C4-2B (cell line): ENCODE data around the gene SPNS1.
"Not testable (repeated sequence)": the region's sequence is repeated elsewhere in the genome, so short reads cannot be mapped to it uniquely, and the experiment has no call there.

Experiments used
- H3K27ac ChIP-seq: fragments of 450-650 bp; 2 replicates; pipeline ENCODE4 v1.5.1; 2017
- ZFX ChIP-seq: fragments of 450-650 bp; IDR thresholded peaks from 2 replicates; pipeline ENCODE4 v1.6.1; 2017
- TF ChIP-seq, protein P1 (sequence below): fragments of 450-650 bp; conservative IDR thresholded peaks from 2 replicates; pipeline ENCODE4 v1.5.1; 2017; ENCODE audit warnings: mild to moderate bottlenecking

Gene SPNS1

DNA sequence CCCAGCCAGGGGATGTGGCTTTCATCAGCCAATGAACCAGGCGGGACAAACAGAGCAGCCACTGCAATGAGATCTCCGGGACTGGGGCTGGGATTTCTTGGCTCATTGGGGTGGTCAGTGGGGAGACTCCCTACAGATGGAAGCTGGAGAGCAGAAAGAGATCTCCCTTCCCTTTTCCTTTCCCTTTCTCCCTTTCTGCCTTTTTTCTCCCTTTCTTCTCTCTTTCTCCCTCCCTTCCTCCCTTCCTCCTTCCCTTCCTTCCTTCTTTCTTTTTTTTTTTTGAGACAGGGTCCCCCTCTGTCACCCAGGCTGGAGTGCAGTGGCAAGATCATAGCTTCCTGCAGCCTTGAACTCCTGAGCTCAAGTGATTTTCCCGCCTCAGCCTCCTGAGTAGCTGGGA lies 24.3 kb downstream of the SPNS1 start:
- no peak overlapping the region for H3K27ac ChIP-seq
- TF ChIP-seq, protein P1, sequence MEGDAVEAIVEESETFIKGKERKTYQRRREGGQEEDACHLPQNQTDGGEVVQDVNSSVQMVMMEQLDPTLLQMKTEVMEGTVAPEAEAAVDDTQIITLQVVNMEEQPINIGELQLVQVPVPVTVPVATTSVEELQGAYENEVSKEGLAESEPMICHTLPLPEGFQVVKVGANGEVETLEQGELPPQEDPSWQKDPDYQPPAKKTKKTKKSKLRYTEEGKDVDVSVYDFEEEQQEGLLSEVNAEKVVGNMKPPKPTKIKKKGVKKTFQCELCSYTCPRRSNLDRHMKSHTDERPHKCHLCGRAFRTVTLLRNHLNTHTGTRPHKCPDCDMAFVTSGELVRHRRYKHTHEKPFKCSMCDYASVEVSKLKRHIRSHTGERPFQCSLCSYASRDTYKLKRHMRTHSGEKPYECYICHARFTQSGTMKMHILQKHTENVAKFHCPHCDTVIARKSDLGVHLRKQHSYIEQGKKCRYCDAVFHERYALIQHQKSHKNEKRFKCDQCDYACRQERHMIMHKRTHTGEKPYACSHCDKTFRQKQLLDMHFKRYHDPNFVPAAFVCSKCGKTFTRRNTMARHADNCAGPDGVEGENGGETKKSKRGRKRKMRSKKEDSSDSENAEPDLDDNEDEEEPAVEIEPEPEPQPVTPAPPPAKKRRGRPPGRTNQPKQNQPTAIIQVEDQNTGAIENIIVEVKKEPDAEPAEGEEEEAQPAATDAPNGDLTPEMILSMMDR = no peak

DNA sequence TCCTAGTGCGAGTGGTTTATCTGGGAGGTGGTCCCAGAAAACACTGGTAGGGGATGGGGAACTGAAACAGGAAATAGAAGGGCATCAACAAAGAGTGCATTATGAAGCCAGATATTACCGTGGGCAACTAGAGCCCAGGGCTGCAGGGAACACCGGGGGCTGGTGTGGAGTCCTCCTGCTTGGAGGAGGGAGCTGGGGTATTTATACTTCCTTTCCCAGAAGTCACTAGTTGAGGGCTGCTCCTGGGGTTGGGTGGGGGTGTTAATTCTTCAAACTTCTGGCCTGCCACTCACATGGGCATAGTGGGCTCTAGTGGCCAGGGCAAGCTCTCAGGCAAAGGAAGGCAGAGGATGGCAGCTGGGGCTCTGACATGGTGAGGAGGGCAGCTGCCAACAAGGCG lies 25.0 kb downstream of the SPNS1 start:
- TF ChIP-seq ZFX = no peak
- TF ChIP-seq, protein P1 = no peak
- no peak overlapping the region for H3K27ac ChIP-seq

DNA sequence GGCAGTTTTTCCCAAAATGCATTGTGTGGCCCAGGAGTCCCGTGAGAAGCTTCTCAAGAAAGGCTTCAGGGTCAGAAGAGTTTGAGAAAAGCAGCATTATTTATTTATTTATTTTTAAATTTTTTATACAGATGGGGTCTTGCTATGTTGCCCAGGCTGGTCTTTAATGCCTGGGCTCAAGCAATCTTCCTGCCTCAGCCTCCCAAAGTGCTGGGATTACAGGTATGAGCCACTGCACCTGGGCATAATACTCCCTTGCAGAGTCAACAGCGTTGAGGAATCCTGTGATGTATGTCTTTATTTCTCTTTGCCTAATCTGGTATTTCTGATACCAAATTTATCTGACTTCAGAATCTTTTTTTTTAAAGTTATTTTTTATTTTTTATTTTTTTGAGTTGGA lies 25.4 kb downstream of the SPNS1 start:
- TF ChIP-seq, protein P1 = no peak
- TF ChIP-seq ZFX = no peak
- no peak overlapping the region for H3K27ac ChIP-seq

DNA sequence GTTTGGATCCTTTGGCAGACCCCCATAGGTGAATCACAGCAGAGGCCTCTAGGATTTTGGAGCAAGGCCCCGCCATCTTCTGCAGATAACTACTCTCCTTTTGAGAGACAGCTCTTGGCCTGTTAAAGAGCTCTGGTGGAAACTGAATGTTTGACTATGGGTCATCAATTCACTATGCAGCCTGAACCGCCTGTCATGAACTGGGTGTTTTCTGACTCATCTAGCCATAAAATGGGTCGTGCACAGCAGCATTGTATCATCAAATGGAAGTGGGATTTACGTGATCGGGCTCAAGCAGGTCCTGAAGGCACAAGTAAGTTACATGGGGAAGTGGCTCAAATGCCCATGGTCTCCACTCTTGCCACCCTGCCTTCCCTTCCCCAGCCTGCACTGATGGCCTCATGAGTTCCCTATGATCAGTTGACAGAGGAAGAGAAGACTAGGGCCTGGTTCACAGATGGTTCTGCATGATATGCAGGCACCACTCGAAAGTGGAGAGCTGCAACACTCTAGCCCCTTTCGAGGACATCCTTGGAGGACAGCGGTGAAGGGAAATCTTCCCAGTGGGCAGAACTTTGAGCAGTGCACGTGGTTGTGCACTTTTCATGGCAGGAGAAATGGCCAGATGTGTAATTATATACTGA lies 30.0 kb downstream of the SPNS1 start:
- H3K27ac ChIP-seq = not testable (repeated sequence)

DNA sequence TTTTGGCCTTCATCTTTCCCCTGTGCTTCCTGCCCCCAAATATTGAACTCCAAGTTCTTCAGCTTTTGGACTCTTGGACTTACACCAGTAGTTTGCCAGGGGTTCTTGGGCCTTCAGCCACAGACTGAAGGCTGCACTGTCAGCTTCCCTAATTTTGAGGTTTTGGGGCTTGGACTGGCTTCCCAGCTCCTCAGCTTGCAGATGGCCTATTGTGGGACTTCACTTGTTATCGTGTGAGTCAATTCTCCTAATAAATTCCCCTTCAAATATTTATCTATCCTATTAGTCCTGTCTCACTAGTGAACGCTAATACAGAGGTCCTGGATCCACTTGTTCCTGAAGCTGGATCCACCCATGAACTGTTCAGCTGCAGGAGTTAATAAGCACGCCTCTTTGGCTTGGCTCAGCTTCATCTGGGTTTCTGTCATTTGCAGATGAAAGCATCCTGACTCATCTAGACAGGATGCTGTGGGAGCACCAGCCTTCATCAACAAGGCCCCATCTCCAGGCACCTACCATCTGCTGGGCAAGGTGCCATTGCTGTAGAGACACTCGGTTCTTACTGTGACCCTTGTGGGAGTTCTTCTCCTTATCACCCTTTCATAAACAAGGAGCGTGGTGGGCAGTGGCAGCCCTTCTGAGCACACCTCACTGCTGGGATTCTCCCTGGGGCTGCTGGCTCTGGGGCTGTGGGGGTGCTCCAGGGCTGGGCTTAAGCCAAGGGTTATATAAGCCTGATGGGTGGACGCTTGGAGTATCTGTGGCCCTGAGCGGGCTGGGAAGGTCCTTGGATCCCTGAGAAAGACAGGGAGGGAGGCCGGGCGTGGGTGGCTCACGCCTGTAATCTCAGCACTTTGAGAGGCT lies 33.4 kb downstream of the SPNS1 start:
- TF ChIP-seq, protein P1 = no peak
- no peak for TF ChIP-seq ZFX
- no peak overlapping the region for H3K27ac ChIP-seq

DNA sequence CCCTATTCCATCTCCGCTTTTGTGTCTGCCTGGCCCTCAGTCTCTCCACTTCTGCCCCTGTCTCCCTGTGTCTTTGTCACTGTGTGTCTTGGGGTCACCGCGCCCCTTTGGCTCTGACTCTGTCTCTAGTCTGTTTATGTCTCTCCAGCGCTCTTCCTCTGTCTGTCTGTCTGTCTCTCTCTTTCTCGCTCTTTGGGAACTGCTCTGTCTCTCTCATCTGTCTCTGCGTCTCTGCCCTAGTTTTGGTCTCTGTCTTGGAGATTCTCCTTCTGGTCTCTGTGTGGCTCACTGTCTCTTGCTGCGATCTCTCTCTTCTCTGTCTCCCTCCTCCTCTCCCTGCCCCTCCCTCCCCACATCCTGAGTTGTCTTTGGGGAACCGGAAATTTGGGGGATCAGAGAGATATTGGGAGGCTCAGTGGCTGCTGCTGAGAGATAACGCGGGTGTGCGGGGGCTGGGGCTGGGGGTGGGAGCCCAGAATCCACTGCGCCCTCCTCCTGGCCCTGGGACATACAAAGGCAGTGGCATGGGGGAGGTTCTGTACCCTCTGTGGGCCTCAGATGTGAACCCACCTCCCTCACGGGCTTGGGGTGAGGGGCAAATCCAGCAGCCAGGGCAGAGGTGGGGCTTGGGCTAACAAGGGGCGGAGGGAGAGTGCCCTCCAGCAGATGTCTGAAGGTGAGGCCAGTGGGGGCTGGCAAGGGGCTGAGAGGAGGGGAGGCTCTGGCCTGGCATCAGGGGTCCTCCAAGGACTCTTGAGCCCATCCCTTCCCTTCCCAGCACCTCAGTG lies 34.7 kb downstream of the SPNS1 start:
- TF ChIP-seq, protein P1 = no peak
- no peak for TF ChIP-seq ZFX
- H3K27ac ChIP-seq = no peak overlapping the region

DNA sequence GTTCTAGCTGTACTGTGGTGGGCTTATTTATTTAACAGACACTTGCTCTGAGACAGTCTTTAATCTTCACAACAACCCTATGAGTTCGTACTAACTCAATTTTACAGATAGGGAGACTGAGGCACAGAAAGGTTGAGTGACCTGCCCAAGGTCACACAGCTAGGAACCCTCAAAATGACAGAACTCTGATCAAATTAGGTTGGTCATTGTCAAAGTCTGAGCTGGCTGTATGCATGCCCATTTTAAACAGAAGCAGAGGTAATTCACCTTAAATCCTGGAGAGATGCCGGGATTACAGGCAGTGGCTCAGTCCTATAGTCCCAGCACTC lies 35.2 kb downstream of the SPNS1 start:
- no peak overlapping the region for H3K27ac ChIP-seq
- TF ChIP-seq, protein P1 = no peak
- no peak for TF ChIP-seq ZFX
